Activated T-helper 17 cell treated with anti-CD3 and anti-CD28 coated beads, Interleukin-2, amount 50 U/mL, for 72 hours (primary cell): ENCODE results near the gene TEAD1. TPM values are rescaled to one million over a fixed set of nuclear protein-coding genes. Genes with fewer than 3 reads are reported as not detected.
"Not testable (repeated sequence)": the region's sequence is repeated elsewhere in the genome, so short reads cannot be mapped to it uniquely, and the experiment has no call there.

Source experiments
- ATAC-seq: fragments of 150-1000 bp; cut with Tn5 transposase; replicated peaks from 2 replicates; pipeline ENCODE4 v1.10.0; 2021; ENCODE audit warnings: mild to moderate bottlenecking, moderate library complexity
- H3K27ac Mint-ChIP-seq: one replicate; pipeline ENCODE4 v1.8.0; 2022; ENCODE audit warnings: mixed read lengths
- H3K27me3 Mint-ChIP-seq: one replicate; pipeline ENCODE4 v1.8.0; 2022; ENCODE audit warnings: mixed read lengths
- H3K36me3 Mint-ChIP-seq: one replicate; pipeline ENCODE4 v1.8.0; 2022; ENCODE audit warnings: low read depth, mild to moderate bottlenecking, mixed read lengths
- H3K4me1 Mint-ChIP-seq: one replicate; pipeline ENCODE4 v1.8.0; 2022; ENCODE audit warnings: mixed read lengths
- H3K4me3 Mint-ChIP-seq: one replicate; pipeline ENCODE4 v1.8.0; 2022; ENCODE audit warnings: mild to moderate bottlenecking, mixed read lengths
- H3K9me3 Mint-ChIP-seq: one replicate; pipeline ENCODE4 v1.8.0; 2022; ENCODE audit warnings: mixed read lengths
- total RNA-seq, 2 donors: library from RNA; stranded (reverse); gene quantifications; one replicate each; pipeline ENCODE4 v1.2.3, GENCODE V29; 2022

The TEAD1 gene
- total RNA-seq, 2 donors from 2014 or later: 1.2 to 1.6 TPM

- Mint-ChIP-seq H3K9me3 (no peaks in the 10 kb centered on the region), H3K4me3 (no peak overlapping the region), H3K27me3 (peaks cover 11% of the 10 kb centered on the region), H3K27ac (no peak overlapping the region), H3K36me3 (no peaks in the 10 kb centered on the region), H3K4me1 (no peaks in the 10 kb centered on the region)
- ATAC-seq: no peak
These were observed 82.6 kb downstream of the TEAD1 start for GRCh38 chr11:12756867-12757266.

- H3K9me3 Mint-ChIP-seq: no peaks in the 10 kb centered on the region
- peaks cover 14% of the 10 kb centered on the region for H3K27me3 Mint-ChIP-seq
These were observed 83.2 kb downstream of the TEAD1 start for GRCh38 chr11:12757416-12757815.

GRCh38 chr11:12758117-12758516 lies 83.9 kb downstream of the TEAD1 start:
- H3K4me1 Mint-ChIP-seq, H3K36me3 Mint-ChIP-seq, H3K27ac Mint-ChIP-seq, ATAC-seq, H3K9me3 Mint-ChIP-seq, H3K4me3 Mint-ChIP-seq: not testable (repeated sequence)
- peaks cover 14% of the 10 kb centered on the region for H3K27me3 Mint-ChIP-seq

More at GRCh38 chr11:12757416-12757815, 83.2 kb downstream of the TEAD1 start:
- Mint-ChIP-seq H3K27ac (no peak overlapping the region), H3K36me3 (no peaks in the 10 kb centered on the region), H3K4me3 (no peak overlapping the region), H3K4me1 (no peaks in the 10 kb centered on the region)
- no peak for ATAC-seq

- no peak overlapping the region for H3K27ac Mint-ChIP-seq
- ATAC-seq: no peak
- no peaks in the 10 kb centered on the region for H3K9me3 Mint-ChIP-seq
- no peaks in the 10 kb centered on the region for H3K4me1 Mint-ChIP-seq
- H3K36me3 Mint-ChIP-seq: no peaks in the 10 kb centered on the region
- H3K27me3 Mint-ChIP-seq: peaks cover 14% of the 10 kb centered on the region
- H3K4me3 Mint-ChIP-seq: no peak overlapping the region
These were observed 86.8 kb downstream of the TEAD1 start for GRCh38 chr11:12761029-12761428.

GRCh38 chr11:12762278-12762677 lies 88.1 kb downstream of the TEAD1 start:
- H3K9me3 Mint-ChIP-seq: no peaks in the 10 kb centered on the region
- H3K27ac Mint-ChIP-seq: no peak overlapping the region
- H3K4me3 Mint-ChIP-seq: no peak overlapping the region
- H3K27me3 Mint-ChIP-seq: peaks cover 10% of the 10 kb centered on the region
- no peaks in the 10 kb centered on the region for H3K4me1 Mint-ChIP-seq
- H3K36me3 Mint-ChIP-seq: no peaks in the 10 kb centered on the region
- no peak for ATAC-seq

- H3K4me1 Mint-ChIP-seq: no peaks in the 10 kb centered on the region
- H3K9me3 Mint-ChIP-seq: no peaks in the 10 kb centered on the region
- H3K36me3 Mint-ChIP-seq: no peaks in the 10 kb centered on the region
- H3K27ac Mint-ChIP-seq: no peak overlapping the region
- no peak for ATAC-seq
- no peak overlapping the region for H3K4me3 Mint-ChIP-seq
- H3K27me3 Mint-ChIP-seq: peaks cover 14% of the 10 kb centered on the region
These were observed 88.6 kb downstream of the TEAD1 start for GRCh38 chr11:12762696-12763324.

- H3K36me3 Mint-ChIP-seq: no peaks in the 10 kb centered on the region
- H3K4me3 Mint-ChIP-seq: no peak overlapping the region
- no peak for ATAC-seq
- no peak overlapping the region for H3K27ac Mint-ChIP-seq
- H3K27me3 Mint-ChIP-seq: peaks cover 10% of the 10 kb centered on the region
- H3K9me3 Mint-ChIP-seq: no peaks in the 10 kb centered on the region
- H3K4me1 Mint-ChIP-seq: no peaks in the 10 kb centered on the region
These were observed 90.1 kb downstream of the TEAD1 start for GRCh38 chr11:12764187-12764914.

- Mint-ChIP-seq H3K27ac (no peak overlapping the region), H3K27me3 (peaks cover 10% of the 10 kb centered on the region), H3K4me3 (no peak overlapping the region), H3K9me3 (no peaks in the 10 kb centered on the region), H3K36me3 (no peaks in the 10 kb centered on the region), H3K4me1 (no peaks in the 10 kb centered on the region)
- no peak for ATAC-seq
These were observed 91.2 kb downstream of the TEAD1 start for GRCh38 chr11:12765428-12765827.

- ATAC-seq: no peak
- no peaks in the 10 kb centered on the region for H3K36me3 Mint-ChIP-seq
- no peaks in the 10 kb centered on the region for H3K4me1 Mint-ChIP-seq
- H3K9me3 Mint-ChIP-seq: no peaks in the 10 kb centered on the region
- peaks cover 6% of the 10 kb centered on the region for H3K27me3 Mint-ChIP-seq
- H3K27ac Mint-ChIP-seq: no peak overlapping the region
- H3K4me3 Mint-ChIP-seq: no peak overlapping the region
These were observed 92.8 kb downstream of the TEAD1 start for GRCh38 chr11:12767027-12767426.

- Mint-ChIP-seq H3K27ac (no peak overlapping the region), H3K4me3 (no peak overlapping the region), H3K27me3 (peaks cover 4% of the 10 kb centered on the region), H3K36me3 (no peaks in the 10 kb centered on the region), H3K9me3 (no peaks in the 10 kb centered on the region), H3K4me1 (no peaks in the 10 kb centered on the region)
- ATAC-seq: no peak
These were observed 93.4 kb downstream of the TEAD1 start for GRCh38 chr11:12767577-12767976.

- peaks cover 7% of the 10 kb centered on the region for H3K27me3 Mint-ChIP-seq
- ATAC-seq: peak; percentile 82
These were observed 94.8 kb downstream of the TEAD1 start for GRCh38 chr11:12768726-12769673.

GRCh38 chr11:12769834-12770345 lies 95.7 kb downstream of the TEAD1 start:
- Mint-ChIP-seq H3K9me3 (no peaks in the 10 kb centered on the region), H3K4me3 (no peak overlapping the region), H3K4me1 (no peaks in the 10 kb centered on the region), H3K27me3 (peaks cover 9% of the 10 kb centered on the region), H3K36me3 (no peaks in the 10 kb centered on the region), H3K27ac (no peak overlapping the region)
- ATAC-seq: no peak

More at GRCh38 chr11:12768726-12769673, 94.8 kb downstream of the TEAD1 start:
- Mint-ChIP-seq H3K9me3 (no peaks in the 10 kb centered on the region), H3K36me3 (no peaks in the 10 kb centered on the region), H3K4me3 (no peak overlapping the region), H3K4me1 (no peaks in the 10 kb centered on the region), H3K27ac (no peak overlapping the region)

GRCh38 chr11:12770435-12770834 lies 96.2 kb downstream of the TEAD1 start:
- Mint-ChIP-seq H3K36me3 (no peaks in the 10 kb centered on the region), H3K4me1 (no peaks in the 10 kb centered on the region), H3K9me3 (no peaks in the 10 kb centered on the region), H3K4me3 (no peak overlapping the region), H3K27ac (no peak overlapping the region), H3K27me3 (peaks cover 11% of the 10 kb centered on the region)
- ATAC-seq: no peak

GRCh38 chr11:12770966-12771597 lies 96.9 kb downstream of the TEAD1 start:
- no peak for ATAC-seq
- no peaks in the 10 kb centered on the region for H3K4me1 Mint-ChIP-seq

More at GRCh38 chr11:12770966-12771597, 96.9 kb downstream of the TEAD1 start:
- Mint-ChIP-seq H3K27me3 (peaks cover 17% of the 10 kb centered on the region), H3K4me3 (no peak overlapping the region), H3K9me3 (no peaks in the 10 kb centered on the region), H3K27ac (no peak overlapping the region), H3K36me3 (no peaks in the 10 kb centered on the region)
